Fibroblast of villous mesenchyme (primary cell): ENCODE measurements around the gene UBE2Q1. TPM values are rescaled to one million over a fixed set of nuclear protein-coding genes. Genes with fewer than 3 reads are reported as not detected.

ENCODE experiments used
- DNase-seq: peaks from one replicate; pipeline ENCODE4 v3.0.0-alpha.2; 2010; ENCODE audit warnings: low read depth
- H3K4me3 ChIP-seq: 2 replicates; pipeline ENCODE4 v1.5.1; 2011; ENCODE audit warnings: low read depth, mild to moderate bottlenecking, low read length
- total RNA-seq: library from RNA; depleted of rRNA; stranded (reverse); fragments of >200 nt; gene quantifications from 2 replicates; pipeline ENCODE4 v1.2.3, GENCODE V29; 2012
- TF ChIP-seq, protein P1 (sequence below): IDR thresholded peaks from 2 replicates; pipeline ENCODE4 v1.5.1; 2012; ENCODE audit warnings: low read depth, mild to moderate bottlenecking, low read length; ENCODE audit not compliant: insufficient read depth

UBE2Q1 gene
- total RNA-seq, 1 donor: 36.3 TPM

GRCh38 chr1:154514066-154514553 lies 44.4 kb downstream of the UBE2Q1 start:
- TF ChIP-seq, protein P1, sequence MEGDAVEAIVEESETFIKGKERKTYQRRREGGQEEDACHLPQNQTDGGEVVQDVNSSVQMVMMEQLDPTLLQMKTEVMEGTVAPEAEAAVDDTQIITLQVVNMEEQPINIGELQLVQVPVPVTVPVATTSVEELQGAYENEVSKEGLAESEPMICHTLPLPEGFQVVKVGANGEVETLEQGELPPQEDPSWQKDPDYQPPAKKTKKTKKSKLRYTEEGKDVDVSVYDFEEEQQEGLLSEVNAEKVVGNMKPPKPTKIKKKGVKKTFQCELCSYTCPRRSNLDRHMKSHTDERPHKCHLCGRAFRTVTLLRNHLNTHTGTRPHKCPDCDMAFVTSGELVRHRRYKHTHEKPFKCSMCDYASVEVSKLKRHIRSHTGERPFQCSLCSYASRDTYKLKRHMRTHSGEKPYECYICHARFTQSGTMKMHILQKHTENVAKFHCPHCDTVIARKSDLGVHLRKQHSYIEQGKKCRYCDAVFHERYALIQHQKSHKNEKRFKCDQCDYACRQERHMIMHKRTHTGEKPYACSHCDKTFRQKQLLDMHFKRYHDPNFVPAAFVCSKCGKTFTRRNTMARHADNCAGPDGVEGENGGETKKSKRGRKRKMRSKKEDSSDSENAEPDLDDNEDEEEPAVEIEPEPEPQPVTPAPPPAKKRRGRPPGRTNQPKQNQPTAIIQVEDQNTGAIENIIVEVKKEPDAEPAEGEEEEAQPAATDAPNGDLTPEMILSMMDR: no peak
- no peak overlapping the region for H3K4me3 ChIP-seq
- DNase-seq: no peak

GRCh38 chr1:154512760-154513159 lies 45.7 kb downstream of the UBE2Q1 start:
- no peak overlapping the region for H3K4me3 ChIP-seq
- no peak for DNase-seq
- TF ChIP-seq, protein P1: no peak

DNA sequence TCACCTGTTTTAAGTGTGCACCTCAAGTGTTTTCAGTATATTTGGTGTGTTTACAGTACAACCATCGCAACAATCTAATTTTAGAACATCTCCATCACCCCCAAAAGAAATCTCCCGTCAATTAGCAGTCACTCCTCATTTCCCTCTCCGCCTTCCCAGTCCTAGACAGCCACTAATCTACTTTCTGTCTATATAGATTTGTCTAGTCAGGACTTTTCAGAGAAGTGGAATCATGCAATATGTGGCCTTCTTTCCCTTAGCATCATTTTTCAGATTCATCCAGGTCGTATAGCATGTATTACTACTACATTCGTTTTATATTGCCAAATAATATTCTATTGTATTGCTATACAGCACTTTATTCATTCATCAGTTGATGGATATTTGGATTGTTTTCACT lies 54.6 kb downstream of the UBE2Q1 start:
- TF ChIP-seq, protein P1: no peak
- H3K4me3 ChIP-seq: no peak overlapping the region
- no peak for DNase-seq

GRCh38 chr1:154502744-154503115 lies 55.7 kb downstream of the UBE2Q1 start:
- no peak for DNase-seq
- H3K4me3 ChIP-seq: no peak overlapping the region
- TF ChIP-seq, protein P1: no peak

DNA sequence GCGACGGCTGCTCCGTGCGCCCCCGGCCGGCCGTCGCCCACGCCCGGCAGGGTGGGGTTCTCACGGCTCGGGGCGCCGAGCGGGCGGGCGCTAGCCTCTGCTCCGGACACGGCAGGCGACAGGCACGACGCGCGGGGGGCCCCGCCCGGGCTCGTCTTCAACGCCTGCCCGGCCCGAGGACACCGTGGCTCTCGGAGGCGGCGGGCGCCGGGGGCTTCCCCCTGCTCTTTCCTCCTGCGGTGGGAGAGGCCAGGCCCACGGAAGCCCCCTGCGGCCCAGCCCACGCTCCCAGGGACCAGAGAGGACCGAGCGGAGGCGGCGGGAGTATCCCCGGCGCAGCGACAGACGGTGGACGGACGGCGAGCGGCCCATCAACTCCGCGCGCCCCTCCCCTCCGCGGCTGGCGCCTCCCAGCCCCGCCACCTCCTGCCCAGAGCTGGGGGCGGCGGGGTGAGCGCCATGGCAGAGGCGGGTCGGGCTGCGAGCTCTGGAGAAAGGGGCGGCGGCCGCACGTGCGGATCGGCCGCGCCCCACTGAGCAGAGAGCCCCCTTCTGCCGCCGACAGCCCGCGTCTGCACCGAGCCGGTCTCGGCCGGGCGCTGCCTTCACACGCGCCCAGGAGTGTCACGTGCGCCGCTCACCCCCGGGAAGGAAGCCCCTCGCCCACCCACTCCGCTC lies 56.3 kb downstream of the UBE2Q1 start, which contains the start of the genes SHE and TDRD10:
SHE (minus strand) TSS at position 347 of the 678 bp plus-strand sequence. CDS start 386 bp downstream, outside the sequence.
TDRD10 (plus strand) TSS at position 154 of the 678 bp plus-strand sequence. CDS start 4,685 bp downstream, outside the sequence.
- DNase-seq: no peak
- no peak within 1 kb of the TSS for H3K4me3 ChIP-seq
- TF ChIP-seq, protein P1: no peak

DNA sequence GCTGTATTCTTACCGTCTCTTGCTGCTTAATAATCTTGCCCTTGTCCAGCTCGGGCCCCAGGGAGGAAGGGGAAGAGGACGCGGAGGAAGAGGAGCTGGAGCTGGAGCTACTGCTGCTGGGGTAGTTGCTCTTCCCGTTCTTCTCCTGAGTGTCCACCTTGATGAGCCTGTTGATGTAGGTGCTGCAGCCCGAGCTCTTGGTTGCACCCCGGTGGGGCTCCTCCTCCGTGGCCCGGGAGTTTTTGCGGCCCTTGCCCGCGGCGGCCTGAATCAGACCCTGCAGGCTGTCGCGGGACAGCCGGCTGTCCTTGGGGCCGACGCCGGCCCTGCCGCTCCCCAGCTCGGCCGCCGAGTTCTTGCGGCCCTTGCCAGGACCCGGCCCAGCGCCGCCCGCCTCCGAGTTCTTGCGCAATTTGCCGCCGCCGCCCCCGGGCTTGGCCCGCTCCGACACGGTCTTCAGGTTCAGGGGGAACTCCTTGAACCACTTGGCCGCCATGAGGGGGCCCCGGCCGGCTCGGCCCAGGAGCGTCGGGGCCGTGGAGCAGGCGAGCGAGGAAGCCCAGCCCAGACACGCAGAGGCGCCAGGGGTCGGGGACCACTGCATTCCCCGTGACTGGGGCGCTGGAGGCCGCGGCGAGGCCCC lies 56.9 kb downstream of the UBE2Q1 start:
- no peak for DNase-seq
- TF ChIP-seq, protein P1: no peak
- H3K4me3 ChIP-seq: no peak overlapping the region
